Brain microvascular endothelial cell (primary cell): ENCODE measurements around the gene ZBTB40.

Experiments
- DNase-seq: peaks from one replicate; pipeline ENCODE4 v3.0.0-alpha.2; 2020
- H3K27ac ChIP-seq: fragments of 250-450 bp; sonication (Bioruptor Pico); 2 replicates; pipeline ENCODE4 v1.5.1; 2020; ENCODE audit warnings: mild to moderate bottlenecking, moderate library complexity
- H3K27me3 ChIP-seq: fragments of 250-450 bp; sonication (Bioruptor Pico); replicated peaks from 2 replicates; pipeline ENCODE4 v1.5.1; 2020; ENCODE audit warnings: mild to moderate bottlenecking
- H3K36me3 ChIP-seq: fragments of 250-450 bp; sonication (Bioruptor Pico); replicated peaks from 2 replicates; pipeline ENCODE4 v1.5.1; 2020; ENCODE audit warnings: mild to moderate bottlenecking
- H3K4me3 ChIP-seq: 2 replicates; pipeline ENCODE4 v1.5.1; 2011; ENCODE audit warnings: low read depth, mild to moderate bottlenecking, control low read depth, low read length, moderate library complexity
- CTCF ChIP-seq: IDR thresholded peaks from 2 replicates; pipeline ENCODE4 v1.5.1; 2011; ENCODE audit warnings: low read depth, mild to moderate bottlenecking, moderate library complexity, low read length, control low read depth, inconsistent platforms; ENCODE audit errors: missing control alignments
- in situ Hi-C: cut with HindIII; loops from 2 replicates; pipeline ENCODE4 v1.10.0; 2017; ENCODE audit warnings: low sequenced_read_pairs, low pct_ligation_motif_present

ZBTB40 gene

DNA sequence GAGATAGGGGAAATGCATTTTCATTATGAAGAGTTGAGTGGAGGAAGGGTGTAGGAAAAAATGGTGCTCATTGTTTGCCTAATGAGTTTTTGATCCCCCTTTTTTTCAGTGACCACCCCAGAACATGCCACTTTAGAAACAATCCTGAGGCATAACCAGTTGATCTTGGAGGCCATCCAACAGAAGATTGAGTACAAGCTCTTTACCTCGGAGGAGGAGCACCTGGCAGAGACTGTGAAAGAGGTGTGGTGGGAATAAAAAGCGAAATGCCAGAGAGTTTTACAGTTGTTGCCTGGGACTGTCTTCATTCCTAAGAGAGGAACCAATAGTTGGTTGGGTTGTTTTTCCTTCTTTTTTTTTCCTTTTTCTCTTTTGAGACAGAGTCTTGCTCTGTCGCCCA, 57.3 kb downstream of the ZBTB40 start:
- TF ChIP-seq CTCF: no peak
- Histone ChIP-seq H3K27ac (no peak overlapping the region), H3K4me3 (no peak overlapping the region), H3K36me3 (peaks cover 36% of the 10 kb centered on the region), H3K27me3 (no peaks in the 10 kb centered on the region)
- in situ Hi-C loops: no loop called here
- no peak for DNase-seq

GRCh38 chr1:22509815-22510214, 58.2 kb downstream of the ZBTB40 start:
- peaks cover 40% of the 10 kb centered on the region for H3K36me3 ChIP-seq
- H3K27me3 ChIP-seq: no peaks in the 10 kb centered on the region
- no peak overlapping the region for H3K27ac ChIP-seq
- no peak for DNase-seq
- no peak for TF ChIP-seq CTCF
- in situ Hi-C loops: no loop called here
- no peak overlapping the region for H3K4me3 ChIP-seq

GRCh38 chr1:22512873-22513272, 61.2 kb downstream of the ZBTB40 start:
- Histone ChIP-seq H3K36me3 (peaks cover 62% of the 10 kb centered on the region), H3K27ac (no peak overlapping the region), H3K4me3 (no peak overlapping the region), H3K27me3 (no peaks in the 10 kb centered on the region)
- DNase-seq: no peak
- no peak for TF ChIP-seq CTCF
- in situ Hi-C loops: no loop called here

DNA sequence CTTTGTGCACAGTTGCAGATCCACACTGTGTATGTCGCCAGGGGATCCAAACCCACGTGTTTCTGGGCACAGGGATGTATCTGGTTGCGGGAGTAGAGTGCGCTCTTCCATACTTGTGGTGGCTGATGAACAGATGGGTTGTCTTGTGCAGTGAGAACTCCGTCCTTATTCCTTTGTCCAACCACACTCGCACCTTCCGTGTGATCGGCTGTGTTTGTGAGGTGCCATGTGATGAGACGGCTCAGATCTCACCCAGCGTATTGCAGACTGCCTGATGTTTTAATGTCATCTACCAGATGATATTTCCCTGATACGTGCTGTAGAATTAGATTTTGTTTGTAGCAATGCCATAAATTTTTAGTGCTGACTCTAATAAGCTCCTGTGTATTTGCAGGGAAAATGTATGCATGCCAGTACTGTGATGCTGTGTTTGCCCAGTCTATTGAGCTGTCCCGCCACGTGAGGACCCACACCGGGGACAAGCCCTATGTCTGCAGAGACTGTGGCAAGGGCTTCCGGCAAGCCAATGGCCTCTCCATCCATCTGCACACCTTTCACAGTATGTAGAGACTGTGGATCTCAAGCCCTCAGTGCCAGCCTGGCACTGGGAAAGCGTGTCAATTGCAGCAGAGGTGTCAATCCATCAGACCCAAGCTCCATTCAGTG, 65.4 kb downstream of the ZBTB40 start:
- Histone ChIP-seq H3K36me3 (peaks cover 70% of the 10 kb centered on the region), H3K4me3 (no peak overlapping the region), H3K27ac (no peak overlapping the region), H3K27me3 (no peaks in the 10 kb centered on the region)
- DNase-seq: no peak
- in situ Hi-C loops: no loop called here
- TF ChIP-seq CTCF: no peak

DNA sequence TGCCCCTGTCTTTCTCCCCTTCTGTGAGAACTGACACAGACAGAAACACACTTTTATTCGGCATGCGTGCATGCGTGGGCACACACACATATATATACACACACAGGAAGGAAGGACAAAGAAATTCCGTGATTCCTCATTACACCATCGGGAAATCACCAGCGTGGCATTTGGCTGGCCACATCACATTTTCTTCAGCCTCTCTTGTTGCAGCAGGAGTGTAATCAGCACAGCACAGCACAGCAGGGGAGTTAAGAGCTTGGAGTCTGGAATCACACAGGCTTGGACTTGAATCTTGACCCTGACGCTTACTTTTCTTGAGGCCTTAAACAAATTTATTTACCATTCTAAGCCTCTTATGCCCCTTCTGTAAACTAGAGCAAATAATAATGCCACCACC, 66.3 kb downstream of the ZBTB40 start:
- in situ Hi-C loops: no loop called here
- no peak for DNase-seq
- H3K27me3 ChIP-seq: no peaks in the 10 kb centered on the region
- H3K4me3 ChIP-seq: no peak overlapping the region
- no peak overlapping the region for H3K27ac ChIP-seq
- no peak for TF ChIP-seq CTCF
- peaks cover 62% of the 10 kb centered on the region for H3K36me3 ChIP-seq

DNA sequence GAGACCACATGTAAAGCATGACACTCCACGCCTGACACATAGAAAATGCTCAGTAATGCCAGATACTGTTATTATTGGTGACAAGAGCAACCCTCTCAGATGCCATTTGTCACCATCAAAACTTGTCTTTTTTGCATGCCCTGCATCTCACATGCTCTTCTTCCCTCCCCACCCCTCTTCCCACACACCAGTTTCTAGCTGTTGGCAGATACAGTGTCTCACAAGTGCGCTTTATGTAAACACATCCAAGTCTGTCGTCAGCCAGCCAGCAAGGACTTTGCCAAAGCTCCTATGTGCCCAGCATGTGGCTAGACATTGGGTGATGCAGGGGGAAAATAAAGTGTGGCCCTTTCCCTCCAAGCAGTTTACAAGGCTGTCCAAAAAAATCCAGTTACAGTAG, 66.7 kb downstream of the ZBTB40 start:
- no peak overlapping the region for H3K27ac ChIP-seq
- in situ Hi-C loops: no loop called here
- no peak for TF ChIP-seq CTCF
- peaks cover 59% of the 10 kb centered on the region for H3K36me3 ChIP-seq
- no peak for DNase-seq
- no peak overlapping the region for H3K4me3 ChIP-seq
- no peaks in the 10 kb centered on the region for H3K27me3 ChIP-seq
